ENCODE results near the gene TEX2.
A peak's percentile ranks its signal among the peaks of the same experiment; 100 is the strongest.

DNA sequence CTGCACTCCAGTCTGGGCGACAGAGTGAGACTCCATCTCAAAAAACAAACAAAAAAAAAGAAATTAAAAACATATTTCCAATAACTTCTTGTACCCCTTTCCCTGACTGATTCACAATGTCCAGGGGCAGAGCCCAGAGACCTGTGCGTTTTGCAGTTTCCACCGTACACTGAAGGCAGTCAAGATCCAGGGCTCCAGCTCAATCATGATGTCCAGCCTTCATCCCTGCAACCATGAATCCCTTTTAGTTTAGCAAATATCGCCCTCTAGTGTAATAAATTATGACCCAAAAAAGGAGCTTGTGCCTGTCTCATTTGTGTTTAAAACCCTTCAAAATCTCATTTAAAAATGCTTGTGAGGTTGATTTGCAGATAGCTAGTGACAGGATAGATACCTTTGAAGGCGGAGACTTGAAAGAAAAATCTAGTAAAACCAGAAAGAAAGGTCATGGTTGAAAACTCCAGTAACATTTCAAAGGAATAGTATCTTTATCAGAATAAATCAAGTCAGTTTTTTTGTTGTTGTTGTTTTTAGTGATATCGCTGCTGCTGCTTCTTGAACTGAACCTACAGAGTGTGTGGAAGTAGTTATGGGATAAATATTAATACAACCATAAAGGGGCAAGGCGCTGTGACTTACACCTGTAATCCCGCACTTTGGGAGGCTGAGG, 129.4 kb downstream of the TEX2 start:
- TF ChIP-seq, protein P1, sequence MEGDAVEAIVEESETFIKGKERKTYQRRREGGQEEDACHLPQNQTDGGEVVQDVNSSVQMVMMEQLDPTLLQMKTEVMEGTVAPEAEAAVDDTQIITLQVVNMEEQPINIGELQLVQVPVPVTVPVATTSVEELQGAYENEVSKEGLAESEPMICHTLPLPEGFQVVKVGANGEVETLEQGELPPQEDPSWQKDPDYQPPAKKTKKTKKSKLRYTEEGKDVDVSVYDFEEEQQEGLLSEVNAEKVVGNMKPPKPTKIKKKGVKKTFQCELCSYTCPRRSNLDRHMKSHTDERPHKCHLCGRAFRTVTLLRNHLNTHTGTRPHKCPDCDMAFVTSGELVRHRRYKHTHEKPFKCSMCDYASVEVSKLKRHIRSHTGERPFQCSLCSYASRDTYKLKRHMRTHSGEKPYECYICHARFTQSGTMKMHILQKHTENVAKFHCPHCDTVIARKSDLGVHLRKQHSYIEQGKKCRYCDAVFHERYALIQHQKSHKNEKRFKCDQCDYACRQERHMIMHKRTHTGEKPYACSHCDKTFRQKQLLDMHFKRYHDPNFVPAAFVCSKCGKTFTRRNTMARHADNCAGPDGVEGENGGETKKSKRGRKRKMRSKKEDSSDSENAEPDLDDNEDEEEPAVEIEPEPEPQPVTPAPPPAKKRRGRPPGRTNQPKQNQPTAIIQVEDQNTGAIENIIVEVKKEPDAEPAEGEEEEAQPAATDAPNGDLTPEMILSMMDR (IDR thresholded peaks at IDR 0.05) = 0 out of 2 replicates have a peak, but pooled peaks have one; percentile 20
- TF ChIP-seq ETV6 (CRISPR knock-in tag; IDR thresholded peaks at IDR 0.05) (no peak), NR3C1 (CRISPR knock-in tag; conservative IDR thresholded peaks at IDR 0.05; ENCODE audit: low read depth) (no peak), FOXJ3 (CRISPR knock-in tag; IDR thresholded peaks at IDR 0.05; ENCODE audit: borderline replicate concordance) (no peak)
- TF ChIP-seq, protein P2, sequence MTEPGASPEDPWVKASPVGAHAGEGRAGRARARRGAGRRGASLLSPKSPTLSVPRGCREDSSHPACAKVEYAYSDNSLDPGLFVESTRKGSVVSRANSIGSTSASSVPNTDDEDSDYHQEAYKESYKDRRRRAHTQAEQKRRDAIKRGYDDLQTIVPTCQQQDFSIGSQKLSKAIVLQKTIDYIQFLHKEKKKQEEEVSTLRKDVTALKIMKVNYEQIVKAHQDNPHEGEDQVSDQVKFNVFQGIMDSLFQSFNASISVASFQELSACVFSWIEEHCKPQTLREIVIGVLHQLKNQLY (CRISPR knock-in tag; IDR thresholded peaks at IDR 0.05) = no peak

Data from WTC11 (cell line).